ENCODE data around the gene CAB39. TPM values are rescaled to one million over a fixed set of nuclear protein-coding genes. Genes with fewer than 3 reads are reported as not detected.

Gene CAB39
- total and polyA plus RNA-seq, 5 experiments from 2014 or later: 62.5 to 107 (median 81.5) TPM

GRCh38 chr2:230762317-230762896 is 49.8 kb downstream of the CAB39 start:
- Mint-ChIP-seq H3K27me3 (no peaks in the 10 kb centered on the region), H3K27ac (peak overlapping the region in 3 of 10 donors; percentile 15 to 41 (median 39)), H3K4me3 (no peak overlapping the region), H3K9me3 (no peaks in the 10 kb centered on the region), H3K4me1 (peaks cover 34 to 64% (median 47%) of the 10 kb centered on the region in 4 donors), H3K36me3 (peaks cover 4 to 70% (median 36%) of the 10 kb centered on the region in 3 donors)
- POLR2A ChIA-PET: interaction anchor here (0.8 to 1.6 kb wide), 3 partner anchors 19 to 148 kb away, joined by 3 to 5 read pairs (median 4); no protein-coding TSS in a partner anchor
- ATAC-seq: peak; percentile 96 to 99
- peak in 7 of 10 donors; percentile 15 to 71 (median 25) for DNase-seq

- H3K4me1 Mint-ChIP-seq: peaks cover 30 to 63% (median 43%) of the 10 kb centered on the region in 4 donors
- DNase-seq: no peak
- H3K9me3 Mint-ChIP-seq: no peaks in the 10 kb centered on the region
- POLR2A ChIA-PET: no interaction called here
- ATAC-seq: no peak
- peaks cover 4 to 84% (median 49%) of the 10 kb centered on the region in 3 donors for H3K36me3 Mint-ChIP-seq
- no peak overlapping the region for H3K4me3 Mint-ChIP-seq
- no peaks in the 10 kb centered on the region for H3K27me3 Mint-ChIP-seq
- H3K27ac Mint-ChIP-seq: no peak overlapping the region
Observed at GRCh38 chr2:230764346-230764745, 51.7 kb downstream of the CAB39 start.

GRCh38 chr2:230765611-230766300 is 53.1 kb downstream of the CAB39 start:
- peaks cover 4 to 74% (median 44%) of the 10 kb centered on the region in 3 donors for H3K36me3 Mint-ChIP-seq
- H3K9me3 Mint-ChIP-seq: no peaks in the 10 kb centered on the region
- ATAC-seq (no peak), DNase-seq (no peak)
- H3K27ac Mint-ChIP-seq: peak overlapping the region in 2 of 10 donors; percentile 1 to 27
- H3K27me3 Mint-ChIP-seq: no peaks in the 10 kb centered on the region
- H3K4me3 Mint-ChIP-seq: no peak overlapping the region
- POLR2A ChIA-PET: no interaction called here
- H3K4me1 Mint-ChIP-seq: peaks cover 24 to 62% (median 41%) of the 10 kb centered on the region in 4 donors

GRCh38 chr2:230767862-230768388 is 55.3 kb downstream of the CAB39 start:
- Mint-ChIP-seq H3K27me3 (no peaks in the 10 kb centered on the region), H3K9me3 (no peaks in the 10 kb centered on the region), H3K27ac (peak overlapping the region in 6 of 10 donors; percentile 1 to 72 (median 58)), H3K4me1 (peaks cover 31 to 69% (median 56%) of the 10 kb centered on the region in 4 donors), H3K36me3 (peaks cover 4 to 62% (median 38%) of the 10 kb centered on the region in 3 donors), H3K4me3 (peak overlapping the region in 2 of 10 donors; percentile 2 to 9)
- POLR2A ChIA-PET: interaction anchor here (1.0 kb wide), 1 partner anchor 11 kb away, joined by 3 read pairs; no protein-coding TSS in a partner anchor
- ATAC-seq: no peak
- no peak for DNase-seq

- Mint-ChIP-seq H3K4me1 (peaks cover 39 to 85% (median 73%) of the 10 kb centered on the region in 4 donors), H3K27ac (peak overlapping the region in 7 of 10 donors; percentile 9 to 68 (median 35)), H3K36me3 (peaks cover 8 to 50% (median 32%) of the 10 kb centered on the region in 3 donors), H3K27me3 (no peaks in the 10 kb centered on the region), H3K9me3 (no peaks in the 10 kb centered on the region), H3K4me3 (peak overlapping the region in 4 of 10 donors; percentile 2 to 15 (median 10))
- ATAC-seq (peak in 1 of 2 donors; percentile 44), DNase-seq (no peak)
- POLR2A ChIA-PET: no interaction called here
Observed at GRCh38 chr2:230770804-230771203, 58.2 kb downstream of the CAB39 start.

GRCh38 chr2:230772156-230772555 is 59.5 kb downstream of the CAB39 start:
- ATAC-seq (no peak), DNase-seq (no peak)
- Mint-ChIP-seq H3K4me1 (peaks cover 39 to 86% (median 80%) of the 10 kb centered on the region in 4 donors), H3K4me3 (peak overlapping the region in 3 of 10 donors; percentile 5 to 22 (median 9)), H3K9me3 (no peaks in the 10 kb centered on the region), H3K36me3 (peaks cover 6 to 44% (median 27%) of the 10 kb centered on the region in 3 donors), H3K27ac (peak overlapping the region in 5 of 10 donors; percentile 4 to 68 (median 17)), H3K27me3 (no peaks in the 10 kb centered on the region)
- POLR2A ChIA-PET: interaction anchor here (0.6 to 1.4 kb wide), 3 partner anchors 59 to 436 kb away, joined by 3 to 8 read pairs (median 4); partner anchors contain the start of gene CAB39

- ATAC-seq (peak; percentile 62 to 69), DNase-seq (peak in 3 of 10 donors; percentile 7 to 41 (median 26))
- H3K4me3 Mint-ChIP-seq: peak overlapping the region in 7 of 10 donors; percentile 3 to 41 (median 12)
Observed at GRCh38 chr2:230773039-230773773, 60.6 kb downstream of the CAB39 start.

GRCh38 chr2:230774348-230774951 is 61.8 kb downstream of the CAB39 start:
- peaks cover 36 to 87% (median 83%) of the 10 kb centered on the region in 4 donors for H3K4me1 Mint-ChIP-seq
- POLR2A ChIA-PET: no interaction called here
- DNase-seq: no peak
- no peaks in the 10 kb centered on the region for H3K27me3 Mint-ChIP-seq
- peaks cover 3 to 32% (median 13%) of the 10 kb centered on the region in 3 donors for H3K36me3 Mint-ChIP-seq
- H3K4me3 Mint-ChIP-seq: no peak overlapping the region
- H3K27ac Mint-ChIP-seq: peak overlapping the region in 2 of 10 donors; percentile 11 to 34
- ATAC-seq: no peak
- H3K9me3 Mint-ChIP-seq: no peaks in the 10 kb centered on the region

More at GRCh38 chr2:230773039-230773773, 60.6 kb downstream of the CAB39 start:
- Mint-ChIP-seq H3K27ac (peak overlapping the region in 7 of 10 donors; percentile 2 to 68 (median 43)), H3K9me3 (no peaks in the 10 kb centered on the region), H3K36me3 (peaks cover 3 to 39% (median 21%) of the 10 kb centered on the region in 3 donors), H3K4me1 (peaks cover 38 to 88% (median 82%) of the 10 kb centered on the region in 4 donors), H3K27me3 (no peaks in the 10 kb centered on the region)
- POLR2A ChIA-PET: interaction anchor here (0.7 to 1.4 kb wide), 2 partner anchors 60 to 73 kb away, joined by 5 to 8 read pairs; partner anchors contain the start of gene CAB39

GRCh38 chr2:230775737-230776136 is 63.1 kb downstream of the CAB39 start:
- H3K27me3 Mint-ChIP-seq: no peaks in the 10 kb centered on the region
- peak overlapping the region in 1 of 10 donors; percentile 5 for H3K4me3 Mint-ChIP-seq
- peak overlapping the region in 5 of 10 donors; percentile 2 to 72 (median 54) for H3K27ac Mint-ChIP-seq
- H3K36me3 Mint-ChIP-seq: peaks cover 3 to 34% (median 13%) of the 10 kb centered on the region in 3 donors
- POLR2A ChIA-PET: interaction anchor here (0.8 kb wide), 1 partner anchor 10 kb away, joined by 9 read pairs; no protein-coding TSS in a partner anchor
- DNase-seq (no peak), ATAC-seq (no peak)
- H3K4me1 Mint-ChIP-seq: peaks cover 40 to 91% (median 87%) of the 10 kb centered on the region in 4 donors
- no peaks in the 10 kb centered on the region for H3K9me3 Mint-ChIP-seq

- Mint-ChIP-seq H3K9me3 (no peaks in the 10 kb centered on the region), H3K27ac (peak overlapping the region in 5 of 10 donors; percentile 1 to 77 (median 30)), H3K4me3 (peak overlapping the region in 2 of 10 donors; percentile 7 to 23), H3K4me1 (peaks cover 41 to 89% (median 82%) of the 10 kb centered on the region in 4 donors), H3K27me3 (no peaks in the 10 kb centered on the region), H3K36me3 (peaks cover 7 to 34% (median 8%) of the 10 kb centered on the region in 3 donors)
- ATAC-seq: no peak
- no peak for DNase-seq
- POLR2A ChIA-PET: no interaction called here
Observed at GRCh38 chr2:230777721-230778120, 65.1 kb downstream of the CAB39 start.

- no peaks in the 10 kb centered on the region for H3K27me3 Mint-ChIP-seq
- no peaks in the 10 kb centered on the region for H3K9me3 Mint-ChIP-seq
- DNase-seq: no peak
- POLR2A ChIA-PET: interaction anchor here (1.2 to 1.5 kb wide), 2 partner anchors 11 to 56 kb away, joined by 3 to 4 read pairs; no protein-coding TSS in a partner anchor
- peak overlapping the region in 2 of 10 donors; percentile 12 to 24 for H3K4me3 Mint-ChIP-seq
- peaks cover 5 to 35% (median 8%) of the 10 kb centered on the region in 3 donors for H3K36me3 Mint-ChIP-seq
- H3K27ac Mint-ChIP-seq: peak overlapping the region in 7 of 10 donors; percentile 15 to 77 (median 41)
- peaks cover 36 to 86% (median 77%) of the 10 kb centered on the region in 4 donors for H3K4me1 Mint-ChIP-seq
- ATAC-seq: no peak
Observed at GRCh38 chr2:230778350-230779063, 65.9 kb downstream of the CAB39 start.
